NCI-H526 treated with DMSO at 0.1 percent for 48 hours (cell line): ENCODE results near the gene DSTYK.
"Not testable (repeated sequence)": the region's sequence is repeated elsewhere in the genome, so short reads cannot be mapped to it uniquely, and the experiment has no call there.

Source experiments
- DNase-seq: peaks from one replicate; lab custom pipeline; 2025; lab: John Stamatoyannopoulos, UW

DSTYK gene

DNA sequence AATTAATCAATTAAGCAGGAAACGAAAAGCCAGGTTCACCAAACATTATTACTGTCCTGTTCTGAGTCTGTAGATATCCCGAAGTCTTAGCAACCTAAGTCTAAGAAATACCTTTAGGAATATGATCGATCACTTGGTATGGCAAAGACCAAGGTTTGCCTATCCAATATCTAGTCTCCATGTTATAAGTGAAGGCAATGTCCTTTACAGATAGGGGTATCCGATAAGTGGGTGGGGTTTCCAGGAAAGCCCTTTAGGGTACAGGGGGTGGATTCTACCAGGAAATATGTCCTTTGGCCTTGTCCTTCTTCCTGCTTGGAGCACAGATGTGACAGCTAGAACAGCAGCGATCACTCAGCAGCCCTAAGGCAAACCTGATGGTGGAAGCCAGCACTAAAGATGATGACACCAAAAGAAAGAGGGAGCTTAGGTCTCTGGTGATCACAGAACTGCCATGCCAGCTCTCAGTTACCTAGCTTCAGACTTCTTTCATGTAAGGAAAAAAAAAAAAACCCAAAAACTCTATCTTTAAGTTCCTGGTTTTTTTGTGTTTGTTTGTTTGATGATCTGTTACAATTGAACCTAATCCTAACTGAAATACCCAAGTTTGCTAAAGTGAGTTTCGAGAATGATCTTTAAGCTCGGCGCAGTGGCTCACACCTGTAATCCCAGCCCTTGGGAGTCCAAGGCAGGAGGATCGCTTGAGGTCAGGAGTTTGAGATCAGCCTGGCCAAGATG is 40.8 kb downstream of the DSTYK start:
- no peak for DNase-seq

DNA sequence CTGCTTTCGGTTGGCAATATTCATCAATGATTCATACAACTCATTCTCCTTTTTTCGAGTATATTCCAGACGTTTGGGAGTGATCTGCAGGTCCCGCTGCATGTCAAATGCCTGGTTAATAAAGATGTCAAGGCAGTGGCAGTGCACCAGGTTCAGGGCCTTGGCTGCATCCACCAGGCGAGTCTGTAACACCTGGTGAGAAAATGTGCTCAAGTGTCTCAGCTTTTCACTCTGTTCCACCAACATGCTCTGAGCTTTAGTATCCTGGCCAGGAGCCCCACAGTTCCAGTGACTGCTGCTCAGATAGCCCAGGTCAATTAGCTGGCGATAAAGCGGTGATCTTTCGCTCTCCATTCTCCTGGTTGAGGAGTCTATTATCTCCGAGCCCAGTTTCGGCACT is 42.3 kb downstream of the DSTYK start:
- no peak for DNase-seq

DNA sequence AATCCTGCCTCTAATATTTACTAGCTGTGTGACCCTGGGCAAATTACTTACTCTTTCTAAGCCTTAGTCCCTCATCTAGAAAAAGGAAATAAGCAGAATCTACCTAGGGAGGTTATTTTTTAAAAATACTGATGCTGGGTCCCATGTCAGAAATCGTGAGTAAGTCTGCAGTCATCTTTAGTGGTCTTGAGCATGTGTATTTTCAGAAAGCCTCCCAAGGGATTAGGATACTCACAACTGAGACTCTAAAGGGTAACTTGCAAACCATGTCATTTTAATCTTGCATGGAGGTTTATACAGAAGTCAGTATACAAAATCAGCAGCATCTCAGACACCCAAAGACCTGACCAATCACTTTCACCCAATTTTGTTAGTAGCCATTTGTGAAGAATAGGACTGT is 43.2 kb downstream of the DSTYK start:
- DNase-seq: no peak

DNA sequence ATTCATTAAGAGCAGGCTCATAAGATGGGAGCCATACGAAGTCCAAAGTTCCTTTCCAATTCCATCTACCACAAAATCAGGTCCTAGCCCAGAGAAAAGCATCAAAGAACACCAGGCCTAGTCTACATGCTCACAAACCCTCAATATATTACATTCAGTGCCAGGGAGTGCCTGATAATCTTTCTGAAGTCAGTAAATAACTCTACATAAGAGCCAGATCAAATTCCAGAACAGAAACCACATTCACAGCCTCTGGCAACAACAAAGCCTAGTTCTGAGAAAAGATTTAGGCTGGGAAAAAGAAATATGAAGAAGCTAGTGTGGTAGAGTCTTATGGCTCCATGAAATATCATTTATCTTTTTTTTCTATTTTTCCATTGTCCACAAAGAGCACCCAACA is 49.2 kb downstream of the DSTYK start:
- no peak for DNase-seq

DNA sequence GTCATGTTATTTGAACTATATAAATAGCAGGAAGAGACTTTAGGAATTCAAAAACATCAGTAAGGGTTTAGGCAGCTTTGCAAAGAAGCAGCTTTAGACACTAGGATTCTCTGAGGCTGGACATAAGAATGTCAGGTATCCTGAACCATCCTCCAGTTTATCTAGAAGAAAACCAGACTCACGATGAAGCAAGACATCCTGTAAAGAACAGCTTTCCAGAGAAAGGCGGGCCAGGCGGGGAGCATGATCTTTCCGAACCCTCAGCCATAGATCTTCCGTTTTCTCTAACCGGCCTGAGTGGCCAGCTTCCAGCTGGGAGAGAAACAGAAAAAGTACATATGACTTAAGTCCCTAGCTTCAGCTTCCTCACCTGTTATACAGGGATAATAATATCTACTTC is 50.4 kb downstream of the DSTYK start:
- DNase-seq: no peak

DNA sequence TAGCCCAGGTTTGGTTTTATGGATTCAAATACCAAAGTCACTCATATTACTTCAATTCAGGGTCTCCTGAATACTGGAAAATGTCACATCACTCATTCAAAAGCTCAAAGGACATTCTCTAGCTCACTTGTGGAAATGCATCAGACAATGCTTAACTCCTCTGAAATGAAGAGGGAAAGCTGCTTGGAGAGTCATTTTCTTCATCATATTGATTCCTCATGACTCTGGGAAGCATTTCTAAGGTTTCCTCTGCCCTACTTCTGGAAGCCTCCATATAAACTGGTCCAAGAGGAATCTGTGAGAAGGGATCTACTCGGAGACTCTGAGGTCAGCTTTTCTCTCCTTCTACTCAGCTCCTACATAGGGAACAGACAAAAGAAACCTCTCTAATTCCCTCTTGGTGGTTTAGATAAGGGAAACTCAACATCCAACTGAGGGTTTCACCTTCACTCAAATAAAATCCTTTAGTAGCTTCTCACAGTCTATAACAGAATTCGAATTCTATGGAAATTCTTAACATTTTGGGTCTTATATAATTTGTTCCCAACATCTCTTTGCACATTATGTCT is 53.4 kb downstream of the DSTYK start:
- DNase-seq: no peak

DNA sequence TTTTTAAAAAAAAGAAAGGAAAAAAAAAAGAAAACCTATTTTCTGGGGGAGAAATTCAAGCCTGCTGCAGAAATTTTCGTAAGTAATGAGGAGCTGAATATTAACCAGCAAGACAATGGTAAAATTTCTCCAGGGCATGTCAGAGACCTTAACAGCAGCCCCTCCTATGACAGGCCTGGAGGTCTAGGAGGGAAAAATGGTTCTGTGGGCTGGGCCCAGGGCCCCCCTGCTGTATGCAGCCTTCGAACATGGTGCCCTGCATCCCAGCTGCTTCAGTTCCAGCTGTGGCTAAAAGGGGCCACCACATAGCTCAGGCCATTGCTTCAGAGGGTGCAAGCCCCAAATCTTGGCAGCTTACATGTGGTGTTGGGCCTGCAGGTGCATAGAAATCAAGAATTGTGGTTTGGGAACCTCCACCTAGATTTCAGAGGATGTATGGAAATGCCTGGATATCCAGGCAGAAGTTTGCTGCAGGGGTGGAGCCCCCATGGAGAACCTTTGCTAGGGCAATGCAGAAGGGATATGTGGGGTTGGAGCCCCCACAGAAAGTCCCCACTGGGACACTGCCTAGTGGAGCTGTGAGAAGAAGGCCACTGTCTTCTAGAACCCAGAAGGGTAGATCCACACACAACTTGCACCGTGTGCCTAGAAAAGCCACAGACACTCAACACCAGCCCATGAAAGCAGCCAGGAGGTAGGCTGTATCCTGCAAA is 55.7 kb downstream of the DSTYK start:
- DNase-seq: not testable (repeated sequence)

DNA sequence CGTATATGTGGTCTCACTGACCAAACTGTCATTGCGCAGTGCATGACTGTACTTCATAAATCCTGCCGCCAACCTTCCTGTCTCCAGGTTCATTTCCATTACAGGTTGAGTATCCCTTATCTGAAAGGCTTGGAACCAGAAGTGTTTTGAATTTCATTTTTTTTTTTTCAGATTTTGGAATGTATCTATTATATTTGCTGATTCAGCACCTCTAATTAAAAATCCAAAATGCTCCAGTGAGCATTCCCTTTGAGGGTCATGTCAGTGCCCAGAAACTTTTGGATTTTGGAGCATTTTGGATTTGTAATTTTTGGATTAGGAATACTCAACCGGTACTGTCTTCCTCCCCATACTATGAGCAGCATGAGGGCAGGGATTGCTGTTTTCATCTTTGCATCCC is 59.0 kb downstream of the DSTYK start:
- DNase-seq: no peak

DNA sequence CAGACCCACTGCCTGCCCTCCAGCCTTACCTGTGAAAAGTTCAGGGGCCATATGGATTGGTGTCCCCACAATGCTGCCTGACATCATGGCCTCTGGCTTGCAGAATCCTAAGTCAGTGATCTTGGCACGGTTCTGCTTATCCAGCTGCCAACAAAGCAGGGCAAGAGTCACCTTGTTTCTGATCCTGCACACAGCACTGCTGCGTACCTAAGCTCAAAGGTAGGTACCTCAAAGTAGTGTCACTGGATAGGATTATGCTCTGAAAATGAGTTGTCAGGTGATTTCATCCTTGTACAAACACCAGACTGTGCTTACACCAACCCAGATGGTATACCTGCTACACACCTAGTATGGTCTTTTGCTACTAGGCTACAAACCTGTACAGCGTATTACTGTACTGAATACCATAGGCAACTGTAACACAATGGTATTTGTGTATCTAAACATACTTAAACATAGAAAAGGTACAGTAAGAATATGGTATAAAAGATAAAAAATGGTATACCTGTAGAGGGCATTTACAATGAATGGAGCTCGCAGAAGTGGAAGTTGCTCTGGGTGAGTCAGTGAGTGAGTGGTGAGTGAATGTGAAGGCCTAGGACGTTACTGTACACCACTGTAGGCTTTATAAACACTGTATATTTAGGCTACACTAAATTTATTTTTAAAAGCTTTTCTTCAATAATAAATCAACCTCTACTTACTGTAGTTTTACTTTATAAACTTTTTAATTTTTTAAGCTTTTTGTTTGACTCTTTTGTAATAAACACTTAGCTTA is 60.7 kb downstream of the DSTYK start:
- DNase-seq: no peak

DNA sequence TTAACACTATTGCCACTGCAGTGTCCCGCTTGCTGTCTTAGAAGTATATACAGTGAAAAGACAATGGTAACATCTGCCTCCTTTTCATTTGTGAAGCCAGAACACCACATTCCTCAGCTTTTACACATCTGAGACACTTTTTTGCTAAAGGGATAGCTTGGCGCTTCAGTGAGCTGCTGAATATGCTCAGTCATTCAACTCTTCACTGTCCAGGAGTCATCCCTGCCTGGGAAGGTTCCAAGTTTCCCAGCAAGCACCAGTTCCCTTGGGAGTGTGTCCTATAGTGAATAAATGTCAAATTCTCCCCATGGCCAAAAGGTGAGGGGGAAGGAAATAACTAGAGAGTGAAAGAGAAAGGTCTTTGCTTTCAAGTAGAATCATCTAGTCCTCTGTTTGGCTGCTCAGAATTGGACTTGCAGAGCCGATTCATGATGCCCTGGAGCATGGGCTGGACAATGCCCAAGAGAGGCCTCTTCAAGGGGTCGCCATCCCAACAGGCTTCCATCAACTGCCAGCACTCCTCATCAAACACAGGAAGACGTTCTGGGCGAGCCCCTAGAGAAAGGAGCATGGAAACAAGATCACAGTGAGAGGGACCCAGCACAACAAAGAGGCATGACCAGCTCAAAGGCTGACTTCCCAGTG is 64.2 kb downstream of the DSTYK start:
- DNase-seq: no peak

DNA sequence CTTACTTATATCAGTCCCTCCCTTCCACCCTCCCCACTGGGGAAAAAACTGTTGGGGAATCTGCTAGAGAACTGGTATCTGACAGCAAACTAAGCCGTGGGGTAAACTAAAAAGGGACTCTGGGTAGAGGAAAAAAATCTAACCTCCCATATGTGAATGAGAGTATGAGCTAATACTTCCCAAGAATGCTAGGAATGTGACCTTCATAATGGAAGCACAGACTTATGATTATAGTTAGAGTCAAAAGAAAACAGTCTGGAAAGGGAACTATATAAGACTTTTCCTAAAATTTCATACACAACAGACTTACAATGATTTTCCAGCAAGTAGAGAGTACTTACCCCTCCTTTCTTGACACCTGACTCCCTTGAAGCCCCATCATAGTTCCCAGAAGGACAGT is 66.8 kb downstream of the DSTYK start:
- DNase-seq: no peak

DNA sequence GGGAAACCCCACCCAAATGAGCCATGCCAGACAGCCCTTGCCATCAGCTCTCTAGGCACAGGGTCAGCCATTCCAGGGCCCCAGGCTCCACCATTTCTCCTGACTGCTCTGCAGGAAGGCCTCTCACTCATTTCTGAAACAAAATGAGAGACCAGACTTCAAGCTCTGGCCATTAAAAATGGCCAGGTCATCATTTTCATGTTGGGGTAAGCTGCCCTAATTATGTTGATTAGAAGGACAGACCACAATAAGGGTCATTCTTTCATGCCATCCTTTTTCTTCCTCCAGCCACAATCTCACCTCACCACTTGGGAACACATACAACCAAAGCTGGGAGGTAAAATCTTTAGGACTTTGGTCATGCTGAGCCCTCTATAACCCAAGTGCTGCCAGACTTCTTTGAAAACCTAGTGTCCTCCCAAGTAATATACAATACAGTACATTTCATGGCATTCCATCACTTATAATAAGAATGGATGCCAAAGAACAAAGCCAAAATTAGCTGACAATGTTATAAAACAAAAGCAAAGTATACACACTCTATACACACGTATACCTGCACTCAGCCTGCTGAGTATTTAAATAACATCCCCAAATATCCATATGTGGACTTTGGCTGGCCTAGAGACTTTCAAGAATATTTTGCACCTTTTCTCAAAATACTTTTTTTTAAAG is 67.3 kb downstream of the DSTYK start:
- no peak for DNase-seq

DNA sequence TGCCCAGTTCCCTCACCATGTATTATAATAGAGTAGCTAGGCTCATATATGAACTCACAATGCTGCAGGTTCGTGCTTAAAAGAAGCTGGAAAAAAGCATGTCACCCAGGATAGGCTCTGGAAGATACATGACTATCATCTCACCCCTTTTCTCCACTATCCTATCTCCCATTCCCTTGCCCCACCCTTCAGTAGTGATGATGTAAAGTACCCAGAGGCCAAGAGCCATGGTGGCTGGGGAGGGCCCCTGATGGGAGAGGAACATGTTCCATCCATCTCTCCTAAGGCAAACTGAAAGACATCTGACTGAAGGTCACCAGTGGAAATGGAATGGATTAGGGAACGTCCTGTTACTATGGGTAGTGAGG is 69.4 kb downstream of the DSTYK start:
- DNase-seq: no peak

DNA sequence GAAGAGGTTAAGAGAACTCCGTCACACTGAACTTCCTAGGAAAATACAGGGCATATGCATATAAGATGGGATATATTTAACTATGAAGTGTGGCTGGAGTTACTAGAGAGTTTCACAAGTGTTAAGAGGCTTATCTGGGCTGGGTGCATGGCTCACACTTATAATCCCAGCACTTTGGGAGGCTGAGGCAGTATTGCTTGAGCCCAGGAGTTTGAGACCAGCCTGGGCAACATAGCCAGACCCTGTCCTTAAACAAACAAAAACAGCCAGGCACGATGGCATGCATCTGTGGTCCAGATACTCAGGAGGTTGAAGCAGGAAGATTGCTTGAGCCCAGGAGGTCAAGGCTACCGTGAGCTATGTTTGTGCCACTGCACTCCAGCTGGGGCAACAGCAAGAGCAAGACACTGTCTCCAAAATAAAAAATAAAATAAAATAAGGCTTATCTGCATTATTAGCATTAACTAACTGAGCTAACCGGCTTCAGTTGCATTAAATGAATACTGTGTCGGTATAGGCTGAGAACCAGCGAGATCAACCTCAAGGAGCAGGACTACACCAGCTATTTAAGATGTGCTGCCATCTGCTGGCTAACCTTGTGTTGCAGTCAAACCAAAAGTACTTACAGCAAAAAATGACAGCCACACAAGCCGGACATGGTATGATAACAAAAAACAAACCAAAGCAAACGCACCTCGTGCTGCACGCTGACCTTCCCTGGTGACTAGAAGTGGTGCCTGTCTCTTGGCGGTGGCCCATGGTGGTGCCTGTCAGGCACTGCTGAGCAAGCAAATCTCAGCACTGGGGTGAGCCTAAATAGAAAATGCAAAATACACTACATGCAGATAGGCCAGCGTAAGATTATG is 70.0 kb downstream of the DSTYK start:
- peak; percentile 22 for DNase-seq

DNA sequence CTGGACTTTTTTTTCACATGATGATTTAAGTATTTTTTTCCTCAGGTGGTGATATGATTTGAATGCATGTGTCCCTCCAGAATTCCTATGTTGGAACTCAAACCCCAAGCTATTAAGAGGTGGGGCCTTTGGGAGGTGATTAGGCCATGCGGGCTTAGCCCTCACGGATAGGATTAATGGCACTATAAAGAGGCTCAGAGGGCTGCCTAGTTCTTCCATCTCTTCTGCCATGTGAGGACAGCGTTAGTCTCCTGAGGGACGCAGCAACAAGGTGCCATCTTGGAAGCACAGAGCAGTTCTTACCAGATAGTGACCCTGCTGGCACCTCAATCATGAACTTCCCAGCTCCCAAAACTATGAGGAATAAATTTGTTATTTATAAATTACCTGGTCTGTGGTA is 71.4 kb downstream of the DSTYK start:
- DNase-seq: no peak

DNA sequence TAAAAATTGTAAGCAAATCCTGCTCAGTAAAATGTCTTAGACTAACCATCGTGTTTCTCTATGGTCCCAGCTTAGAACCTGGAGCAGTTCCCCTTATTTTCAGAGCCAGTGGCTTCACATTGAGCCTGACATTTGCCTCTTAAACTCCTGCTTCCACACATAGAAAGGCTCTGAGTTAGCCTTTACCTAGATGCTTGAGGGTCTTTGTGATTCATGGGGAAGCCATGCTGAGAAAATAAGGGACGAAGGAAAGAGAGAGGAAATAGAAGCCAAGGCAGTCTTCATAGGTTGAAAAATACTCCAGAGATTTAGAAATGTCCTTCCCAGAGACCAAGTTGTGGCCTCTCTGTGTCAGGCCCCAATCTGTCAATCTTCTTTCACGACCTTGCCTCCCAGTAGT is 73.6 kb downstream of the DSTYK start:
- DNase-seq: no peak

DNA sequence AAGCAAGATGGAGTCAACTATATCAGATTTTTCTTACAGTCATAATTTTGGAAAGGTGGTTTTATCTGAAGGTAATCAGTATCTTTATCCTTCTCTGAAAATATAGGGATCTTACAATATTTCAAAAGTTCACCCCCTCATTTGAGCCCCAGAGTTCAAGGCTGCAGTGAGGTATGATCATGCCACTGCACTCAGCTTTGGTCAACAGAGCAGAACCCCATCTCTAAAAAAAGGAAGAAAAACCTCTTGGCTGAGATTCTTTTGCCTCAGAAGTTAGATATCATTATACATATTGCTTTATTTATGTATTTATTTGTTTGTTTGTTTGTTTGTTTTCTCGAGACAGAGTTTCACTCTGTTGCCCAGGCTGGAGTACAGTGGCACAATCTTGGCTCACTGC is 78.2 kb downstream of the DSTYK start:
- no peak for DNase-seq

DNA sequence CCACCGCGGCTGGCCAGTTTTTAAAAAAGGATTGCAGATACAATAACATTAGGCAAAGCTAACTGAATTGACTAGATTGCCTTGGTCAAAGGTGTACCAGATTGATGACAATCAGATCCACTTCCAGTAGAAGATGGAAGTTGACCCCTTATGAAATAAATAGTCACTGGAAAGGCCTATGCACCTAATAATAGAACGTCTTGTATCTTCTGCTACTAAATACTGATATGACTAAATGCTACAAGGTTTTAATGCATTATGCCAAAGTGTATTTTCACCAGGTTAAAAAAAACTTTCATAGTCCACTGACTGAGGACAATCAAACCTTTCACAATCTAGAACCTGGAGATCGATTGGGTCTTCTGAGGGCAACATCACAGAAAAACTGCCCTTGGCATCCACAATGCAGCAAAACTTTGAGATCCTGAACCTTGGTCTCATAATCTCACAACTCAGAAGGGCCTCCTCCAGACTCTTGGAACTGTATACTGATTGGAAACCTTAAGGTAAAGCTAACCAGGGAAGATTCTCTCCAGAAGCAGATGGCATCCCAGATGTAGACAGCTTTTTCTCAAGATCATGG is 82.0 kb downstream of the DSTYK start:
- no peak for DNase-seq

DNA sequence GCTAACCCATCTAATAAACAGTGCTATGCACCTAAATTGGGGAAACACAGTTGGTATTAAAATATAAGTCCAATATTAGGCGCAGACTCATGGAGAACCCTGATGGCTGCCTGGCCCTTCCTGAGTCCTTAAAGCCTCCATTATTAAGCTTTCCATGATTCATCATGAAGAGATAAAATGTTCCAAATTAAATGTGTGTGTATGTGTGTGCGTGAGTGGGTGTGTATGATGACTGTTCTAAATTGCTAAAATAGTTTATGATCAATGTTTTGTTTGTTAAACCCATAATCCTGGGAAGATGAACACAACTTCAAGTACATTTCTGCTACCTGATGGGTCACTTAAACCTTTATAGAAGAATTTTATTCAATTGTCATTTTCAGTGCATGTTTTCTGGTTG is 83.5 kb downstream of the DSTYK start:
- no peak for DNase-seq

DNA sequence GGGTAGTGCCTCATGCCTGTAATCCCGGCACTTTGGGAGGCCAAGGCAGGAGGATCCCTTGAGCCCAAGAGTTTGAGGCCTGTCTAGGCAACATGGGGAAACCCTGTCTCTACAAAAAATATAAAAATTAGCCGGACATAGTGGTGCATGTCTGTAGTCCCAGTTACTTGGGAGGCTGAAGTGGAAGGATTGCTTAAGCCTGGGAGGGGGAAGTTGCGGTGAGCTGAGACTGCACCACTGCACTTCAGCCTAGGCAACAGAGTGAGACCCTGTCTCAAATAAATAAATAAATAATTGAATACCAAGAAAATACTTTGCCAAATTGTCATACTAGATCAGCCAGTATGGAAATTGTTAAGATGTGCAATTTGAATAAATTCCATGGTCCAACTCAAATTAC is 83.9 kb downstream of the DSTYK start:
- DNase-seq: no peak
